PFSK-1 (cell line): Measurements from ENCODE around the gene ECI2.

Experiments used
- POLR2AphosphoS5 ChIP-seq: IDR thresholded peaks from 2 replicates; pipeline ENCODE4 v1.6.1; 2012; ENCODE audit warnings: low read depth, mild to moderate bottlenecking, control low read depth, low read length, moderate library complexity
- SIN3A ChIP-seq: IDR thresholded peaks from 2 replicates; pipeline ENCODE4 v1.6.1; 2012; ENCODE audit warnings: mild to moderate bottlenecking, low read length, moderate library complexity, borderline replicate concordance; ENCODE audit not compliant: insufficient read depth
- TAF1 ChIP-seq: IDR thresholded peaks from 2 replicates; pipeline ENCODE4 v1.6.1; 2012; ENCODE audit warnings: low read length, control low read depth, borderline replicate concordance; ENCODE audit not compliant: insufficient read depth
- TF ChIP-seq, protein P1 (sequence below), 2 experiments: IDR thresholded peaks; 2 replicates each; pipeline versions ENCODE4 v1.6.1 to v1.8.0; 2011 to 2012; ENCODE audit warnings: low read depth in 2 of 2, low read length in 2 of 2, control low read depth in 1 of 2, inconsistent platforms in 1 of 2, mild to moderate bottlenecking in 1 of 2, moderate library complexity in 1 of 2; ENCODE audit not compliant: insufficient read depth in 1 of 2

DNA sequence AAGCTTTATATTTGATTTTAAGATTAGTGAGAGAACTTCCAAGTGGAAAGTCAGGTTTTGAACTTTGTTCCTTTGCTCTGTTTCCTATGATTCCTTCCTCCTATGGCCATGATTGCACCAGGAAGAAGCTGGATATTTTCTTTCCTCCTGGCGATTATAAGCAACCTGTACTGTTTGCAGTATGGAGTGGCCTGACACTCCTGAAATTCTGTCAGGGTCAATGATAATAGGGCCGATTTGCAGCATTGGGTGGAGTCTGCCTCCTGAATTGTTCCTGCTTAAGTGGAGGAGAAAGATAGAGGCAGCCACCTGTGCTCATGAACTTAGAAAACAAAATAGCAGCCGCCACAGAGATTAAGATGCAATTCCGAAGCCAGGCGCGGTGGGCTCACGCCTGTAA, 46.7 kb downstream of the ECI2 start:
- TF ChIP-seq SIN3A, result no peak
- TF ChIP-seq, protein P1, sequence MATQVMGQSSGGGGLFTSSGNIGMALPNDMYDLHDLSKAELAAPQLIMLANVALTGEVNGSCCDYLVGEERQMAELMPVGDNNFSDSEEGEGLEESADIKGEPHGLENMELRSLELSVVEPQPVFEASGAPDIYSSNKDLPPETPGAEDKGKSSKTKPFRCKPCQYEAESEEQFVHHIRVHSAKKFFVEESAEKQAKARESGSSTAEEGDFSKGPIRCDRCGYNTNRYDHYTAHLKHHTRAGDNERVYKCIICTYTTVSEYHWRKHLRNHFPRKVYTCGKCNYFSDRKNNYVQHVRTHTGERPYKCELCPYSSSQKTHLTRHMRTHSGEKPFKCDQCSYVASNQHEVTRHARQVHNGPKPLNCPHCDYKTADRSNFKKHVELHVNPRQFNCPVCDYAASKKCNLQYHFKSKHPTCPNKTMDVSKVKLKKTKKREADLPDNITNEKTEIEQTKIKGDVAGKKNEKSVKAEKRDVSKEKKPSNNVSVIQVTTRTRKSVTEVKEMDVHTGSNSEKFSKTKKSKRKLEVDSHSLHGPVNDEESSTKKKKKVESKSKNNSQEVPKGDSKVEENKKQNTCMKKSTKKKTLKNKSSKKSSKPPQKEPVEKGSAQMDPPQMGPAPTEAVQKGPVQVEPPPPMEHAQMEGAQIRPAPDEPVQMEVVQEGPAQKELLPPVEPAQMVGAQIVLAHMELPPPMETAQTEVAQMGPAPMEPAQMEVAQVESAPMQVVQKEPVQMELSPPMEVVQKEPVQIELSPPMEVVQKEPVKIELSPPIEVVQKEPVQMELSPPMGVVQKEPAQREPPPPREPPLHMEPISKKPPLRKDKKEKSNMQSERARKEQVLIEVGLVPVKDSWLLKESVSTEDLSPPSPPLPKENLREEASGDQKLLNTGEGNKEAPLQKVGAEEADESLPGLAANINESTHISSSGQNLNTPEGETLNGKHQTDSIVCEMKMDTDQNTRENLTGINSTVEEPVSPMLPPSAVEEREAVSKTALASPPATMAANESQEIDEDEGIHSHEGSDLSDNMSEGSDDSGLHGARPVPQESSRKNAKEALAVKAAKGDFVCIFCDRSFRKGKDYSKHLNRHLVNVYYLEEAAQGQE (IDR thresholded peaks at IDR 0.05; ENCODE audit: insufficient read depth in 1 of 2, low read depth in 2 of 2, low read length in 2 of 2), result no peak
- TF ChIP-seq POLR2AphosphoS5, result no peak
- no peak for TF ChIP-seq TAF1
